HEK293 (cell line): Measurements from ENCODE around the gene SERPINB6.

Source experiments
- CTCF ChIA-PET: fragments of 350-600 bp; formaldehyde crosslinking; extraction: SDS; loops from one replicate; lab custom pipeline; 2021; ENCODE audit warnings: antibody characterized with exemption; lab: Yijun Ruan, JAX
- POLR2A ChIA-PET: fragments of 300-600 bp; formaldehyde crosslinking; extraction: SDS; loops from one replicate; lab custom pipeline; 2020; ENCODE audit warnings: antibody characterized with exemption, inconsistent platforms; lab: Yijun Ruan, JAX
- H3K27ac ChIP-seq: fragments of 200-500 bp; sonication (Bioruptor generic); 2 replicates; pipeline ENCODE4 v1.5.1; 2014; ENCODE audit warnings: low read depth, low read length, control low read depth, inconsistent platforms; ENCODE audit errors: extremely low read depth
- H3K36me3 ChIP-seq, 2 experiments: fragments of 200-500 bp in 1 of 2; sonication (Bioruptor generic) in 1 of 2; 1 replicate in 1 of 2; 2 replicates in 1 of 2; pipeline ENCODE4 v1.5.1; 2014 to 2017; ENCODE audit warnings: inconsistent platforms in 2 of 2, low read length in 2 of 2; ENCODE audit not compliant: control insufficient read depth in 2 of 2, insufficient read depth in 1 of 2
- H3K4me1 ChIP-seq: fragments of 200-500 bp; sonication (Bioruptor generic); 2 replicates; pipeline ENCODE4 v1.5.1; 2014; ENCODE audit warnings: mild to moderate bottlenecking, low read length, inconsistent platforms; ENCODE audit not compliant: control insufficient read depth, insufficient read depth
- H3K4me3 ChIP-seq: 2 replicates; pipeline ENCODE4 v1.5.1; 2011; ENCODE audit warnings: low read depth, mild to moderate bottlenecking, control low read depth, low read length, moderate library complexity
- H3K9me3 ChIP-seq: fragments of 200-500 bp; sonication (Bioruptor generic); 2 replicates; pipeline ENCODE4 v1.5.1; 2014; ENCODE audit warnings: low read depth, low read length, inconsistent platforms; ENCODE audit not compliant: control insufficient read depth, insufficient read depth
- MEIS1 ChIP-seq: sonication (generic); formaldehyde crosslinking; IDR thresholded peaks from 2 replicates; pipeline ENCODE4 v1.8.1; 2022; ENCODE audit warnings: missing genetic modification reagents, mild to moderate bottlenecking, borderline replicate concordance
- ZFP41 ChIP-seq: fragments of 450-650 bp; formaldehyde crosslinking; IDR thresholded peaks from 2 replicates; pipeline ENCODE4 v1.5.1; 2016; ENCODE audit warnings: missing biosample characterization, missing genetic modification characterization, borderline replicate concordance
- ZNF169 ChIP-seq: fragments of 450-650 bp; formaldehyde crosslinking; IDR thresholded peaks from 2 replicates; pipeline ENCODE4 v1.5.1; 2016; ENCODE audit warnings: missing biosample characterization, missing genetic modification characterization
- ZNF366 ChIP-seq: fragments of 450-650 bp; formaldehyde crosslinking; conservative IDR thresholded peaks from 2 replicates; pipeline ENCODE4 v1.5.1; 2016; ENCODE audit warnings: missing biosample characterization, missing genetic modification characterization
- ZNF610 ChIP-seq: fragments of 450-650 bp; formaldehyde crosslinking; IDR thresholded peaks from 2 replicates; pipeline ENCODE4 v1.5.1; 2016; ENCODE audit warnings: missing biosample characterization, missing genetic modification characterization, borderline replicate concordance
- ZNF777 ChIP-seq: fragments of 450-650 bp; formaldehyde crosslinking; IDR thresholded peaks from 2 replicates; pipeline ENCODE4 v1.5.1; 2017; ENCODE audit warnings: missing biosample characterization, missing genetic modification characterization, borderline replicate concordance
- ZNF792 ChIP-seq: fragments of 450-650 bp; formaldehyde crosslinking; IDR thresholded peaks from 2 replicates; pipeline ENCODE4 v1.5.1; 2016; ENCODE audit warnings: missing biosample characterization, missing genetic modification characterization
- ZXDB ChIP-seq: fragments of 450-650 bp; formaldehyde crosslinking; IDR thresholded peaks from 2 replicates; pipeline ENCODE4 v1.5.1; 2016; ENCODE audit warnings: missing biosample characterization, missing genetic modification characterization
- TF ChIP-seq, protein P1 (sequence below): fragments of 450-650 bp; formaldehyde crosslinking; IDR thresholded peaks from 2 replicates; pipeline ENCODE4 v1.5.1; 2016; ENCODE audit warnings: missing biosample characterization, missing genetic modification characterization
- TF ChIP-seq, protein P2 (sequence below): fragments of 450-650 bp; formaldehyde crosslinking; IDR thresholded peaks from 2 replicates; pipeline ENCODE4; 2016; ENCODE audit warnings: missing biosample characterization, missing genetic modification characterization
- TF ChIP-seq, protein P3 (sequence below): fragments of 450-650 bp; formaldehyde crosslinking; IDR thresholded peaks from 2 replicates; pipeline ENCODE4 v1.5.1; 2016; ENCODE audit warnings: missing biosample characterization, missing genetic modification characterization
- TF ChIP-seq, protein P4 (sequence below): fragments of 450-650 bp; formaldehyde crosslinking; IDR thresholded peaks from 2 replicates; pipeline ENCODE4 v1.5.1; 2016; ENCODE audit warnings: missing biosample characterization, missing genetic modification characterization, borderline replicate concordance
- TF ChIP-seq, protein P5 (sequence below): fragments of 450-650 bp; formaldehyde crosslinking; conservative IDR thresholded peaks from 2 replicates; pipeline ENCODE4 v1.5.1; 2016; ENCODE audit warnings: low read depth, missing biosample characterization, missing genetic modification characterization

SERPINB6 gene

DNA sequence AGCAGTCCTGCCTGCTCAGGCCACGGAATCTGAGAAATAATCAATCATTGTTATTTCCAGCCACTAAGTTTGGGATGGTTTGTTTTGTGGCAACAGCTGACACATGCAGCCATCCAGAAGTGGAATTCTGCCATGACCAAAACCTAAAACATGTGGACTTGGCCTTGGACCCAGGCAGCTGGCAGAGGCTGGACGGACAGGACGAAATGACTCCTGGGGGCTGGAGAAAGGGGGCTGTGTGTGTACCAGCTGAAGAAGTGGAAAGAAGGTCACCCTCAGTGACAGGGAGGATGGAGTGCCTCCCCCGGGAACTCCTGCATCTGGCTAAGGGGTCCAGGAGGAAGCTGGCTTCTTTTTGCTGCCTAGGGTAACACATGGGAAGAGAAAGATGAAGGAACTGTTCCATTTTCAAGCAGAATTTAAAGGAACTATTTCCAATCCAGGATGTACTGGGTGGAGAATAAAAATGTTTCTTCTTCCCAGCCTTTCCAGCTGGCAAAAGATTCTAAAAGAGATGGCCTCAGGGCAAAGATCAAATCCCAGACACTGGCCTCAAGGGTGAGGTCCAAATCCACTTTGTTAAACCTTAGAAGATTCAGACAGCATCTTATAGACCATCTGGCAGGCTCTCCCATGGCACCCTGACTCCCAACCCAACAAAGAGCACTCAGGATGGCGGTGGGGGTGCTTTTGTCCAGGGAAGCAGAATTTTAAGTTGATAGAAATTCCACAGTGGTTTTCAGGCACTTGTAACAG, 14.3 kb downstream of the SERPINB6 start:
- TF ChIP-seq ZNF610 (no peak), ZFP41 (tag by site-specific recombination) (no peak), ZNF366 (tag by site-specific recombination) (no peak), ZNF792 (tag by site-specific recombination) (no peak), ZNF777 (tag by site-specific recombination) (no peak), ZNF169 (tag by site-specific recombination) (no peak), ZXDB (no peak)
- TF ChIP-seq, protein P1, sequence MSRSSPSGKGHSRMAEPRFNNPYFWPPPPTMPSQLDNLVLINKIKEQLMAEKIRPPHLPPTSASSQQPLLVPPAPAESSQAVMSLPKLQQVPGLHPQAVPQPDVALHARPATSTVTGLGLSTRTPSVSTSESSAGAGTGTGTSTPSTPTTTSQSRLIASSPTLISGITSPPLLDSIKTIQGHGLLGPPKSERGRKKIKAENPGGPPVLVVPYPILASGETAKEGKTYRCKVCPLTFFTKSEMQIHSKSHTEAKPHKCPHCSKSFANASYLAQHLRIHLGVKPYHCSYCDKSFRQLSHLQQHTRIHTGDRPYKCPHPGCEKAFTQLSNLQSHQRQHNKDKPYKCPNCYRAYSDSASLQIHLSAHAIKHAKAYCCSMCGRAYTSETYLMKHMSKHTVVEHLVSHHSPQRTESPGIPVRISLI (tag by site-specific recombination) = no peak
- TF ChIP-seq, protein P2, sequence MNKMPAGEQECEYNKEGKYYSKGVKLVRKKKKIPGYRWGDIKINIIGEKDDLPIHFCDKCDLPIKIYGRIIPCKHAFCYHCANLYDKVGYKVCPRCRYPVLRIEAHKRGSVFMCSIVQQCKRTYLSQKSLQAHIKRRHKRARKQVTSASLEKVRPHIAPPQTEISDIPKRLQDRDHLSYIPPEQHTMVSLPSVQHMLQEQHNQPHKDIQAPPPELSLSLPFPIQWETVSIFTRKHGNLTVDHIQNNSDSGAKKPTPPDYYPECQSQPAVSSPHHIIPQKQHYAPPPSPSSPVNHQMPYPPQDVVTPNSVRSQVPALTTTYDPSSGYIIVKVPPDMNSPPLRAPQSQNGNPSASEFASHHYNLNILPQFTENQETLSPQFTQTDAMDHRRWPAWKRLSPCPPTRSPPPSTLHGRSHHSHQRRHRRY (tag by site-specific recombination) = no peak
- TF ChIP-seq, protein P3, sequence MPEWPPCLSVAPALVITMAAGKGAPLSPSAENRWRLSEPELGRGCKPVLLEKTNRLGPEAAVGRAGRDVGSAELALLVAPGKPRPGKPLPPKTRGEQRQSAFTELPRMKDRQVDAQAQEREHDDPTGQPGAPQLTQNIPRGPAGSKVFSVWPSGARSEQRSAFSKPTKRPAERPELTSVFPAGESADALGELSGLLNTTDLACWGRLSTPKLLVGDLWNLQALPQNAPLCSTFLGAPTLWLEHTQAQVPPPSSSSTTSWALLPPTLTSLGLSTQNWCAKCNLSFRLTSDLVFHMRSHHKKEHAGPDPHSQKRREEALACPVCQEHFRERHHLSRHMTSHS = no peak
- peaks cover 4% of the 10 kb centered on the region; the same call in 1 of the 2 replicates for H3K4me1 ChIP-seq
- no peak overlapping the region for H3K4me3 ChIP-seq
- ChIA-PET POLR2A (no interaction called here), CTCF (interaction anchor here (0.5 to 1.3 kb wide), 3 partner anchors 32 to 169 kb away, joined by 3 to 6 read pairs (median 4); no protein-coding TSS in a partner anchor)
- peaks cover 7 to 26% of the 10 kb centered on the region in 2 experiments for H3K36me3 ChIP-seq
- no peaks in the 10 kb centered on the region for H3K9me3 ChIP-seq
- H3K27ac ChIP-seq = no peak overlapping the region

DNA sequence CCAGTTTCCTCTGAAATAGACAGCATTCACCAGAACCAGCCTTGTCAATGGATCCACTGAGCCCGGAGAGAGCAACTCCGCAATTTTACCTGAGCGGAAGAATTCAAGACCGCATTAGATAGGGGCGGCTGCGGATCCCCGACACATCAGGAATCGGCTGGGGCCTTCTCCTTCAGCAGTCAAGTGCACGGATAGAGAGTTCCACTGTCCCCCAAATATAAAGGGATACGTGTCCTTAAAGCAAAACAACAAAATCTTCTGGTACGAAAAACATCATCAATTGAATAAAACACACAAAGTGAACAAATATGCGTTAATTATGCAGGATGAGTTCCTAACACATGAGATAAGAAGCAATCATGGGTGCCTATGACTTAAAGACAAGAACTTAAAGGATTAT, 18.3 kb downstream of the SERPINB6 start:
- no peak overlapping the region for H3K4me3 ChIP-seq
- TF ChIP-seq, protein P4, sequence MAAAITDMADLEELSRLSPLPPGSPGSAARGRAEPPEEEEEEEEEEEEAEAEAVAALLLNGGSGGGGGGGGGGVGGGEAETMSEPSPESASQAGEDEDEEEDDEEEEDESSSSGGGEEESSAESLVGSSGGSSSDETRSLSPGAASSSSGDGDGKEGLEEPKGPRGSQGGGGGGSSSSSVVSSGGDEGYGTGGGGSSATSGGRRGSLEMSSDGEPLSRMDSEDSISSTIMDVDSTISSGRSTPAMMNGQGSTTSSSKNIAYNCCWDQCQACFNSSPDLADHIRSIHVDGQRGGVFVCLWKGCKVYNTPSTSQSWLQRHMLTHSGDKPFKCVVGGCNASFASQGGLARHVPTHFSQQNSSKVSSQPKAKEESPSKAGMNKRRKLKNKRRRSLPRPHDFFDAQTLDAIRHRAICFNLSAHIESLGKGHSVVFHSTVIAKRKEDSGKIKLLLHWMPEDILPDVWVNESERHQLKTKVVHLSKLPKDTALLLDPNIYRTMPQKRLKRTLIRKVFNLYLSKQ (tag by site-specific recombination) = no peak
- TF ChIP-seq ZXDB = no peak
- TF ChIP-seq, protein P5, sequence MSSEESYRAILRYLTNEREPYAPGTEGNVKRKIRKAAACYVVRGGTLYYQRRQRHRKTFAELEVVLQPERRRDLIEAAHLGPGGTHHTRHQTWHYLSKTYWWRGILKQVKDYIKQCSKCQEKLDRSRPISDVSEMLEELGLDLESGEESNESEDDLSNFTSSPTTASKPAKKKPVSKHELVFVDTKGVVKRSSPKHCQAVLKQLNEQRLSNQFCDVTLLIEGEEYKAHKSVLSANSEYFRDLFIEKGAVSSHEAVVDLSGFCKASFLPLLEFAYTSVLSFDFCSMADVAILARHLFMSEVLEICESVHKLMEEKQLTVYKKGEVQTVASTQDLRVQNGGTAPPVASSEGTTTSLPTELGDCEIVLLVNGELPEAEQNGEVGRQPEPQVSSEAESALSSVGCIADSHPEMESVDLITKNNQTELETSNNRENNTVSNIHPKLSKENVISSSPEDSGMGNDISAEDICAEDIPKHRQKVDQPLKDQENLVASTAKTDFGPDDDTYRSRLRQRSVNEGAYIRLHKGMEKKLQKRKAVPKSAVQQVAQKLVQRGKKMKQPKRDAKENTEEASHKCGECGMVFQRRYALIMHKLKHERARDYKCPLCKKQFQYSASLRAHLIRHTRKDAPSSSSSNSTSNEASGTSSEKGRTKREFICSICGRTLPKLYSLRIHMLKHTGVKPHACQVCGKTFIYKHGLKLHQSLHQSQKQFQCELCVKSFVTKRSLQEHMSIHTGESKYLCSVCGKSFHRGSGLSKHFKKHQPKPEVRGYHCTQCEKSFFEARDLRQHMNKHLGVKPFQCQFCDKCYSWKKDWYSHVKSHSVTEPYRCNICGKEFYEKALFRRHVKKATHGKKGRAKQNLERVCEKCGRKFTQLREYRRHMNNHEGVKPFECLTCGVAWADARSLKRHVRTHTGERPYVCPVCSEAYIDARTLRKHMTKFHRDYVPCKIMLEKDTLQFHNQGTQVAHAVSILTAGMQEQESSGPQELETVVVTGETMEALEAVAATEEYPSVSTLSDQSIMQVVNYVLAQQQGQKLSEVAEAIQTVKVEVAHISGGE (tag by site-specific recombination) = no peak
- TF ChIP-seq MEIS1 (CRISPR knock-in tag) = no peak
- no peaks in the 10 kb centered on the region for H3K9me3 ChIP-seq
- peaks cover 7 to 34% of the 10 kb centered on the region in 2 experiments for H3K36me3 ChIP-seq
- H3K4me1 ChIP-seq = no peaks in the 10 kb centered on the region
- CTCF ChIA-PET = interaction anchor here (0.6 to 5.6 kb wide), 32 partner anchors 10 to 240 kb away, joined by 3 to 58 read pairs (median 5); partner anchors contain the start of gene SERPINB1
- H3K27ac ChIP-seq = no peak overlapping the region
- POLR2A ChIA-PET = interaction anchor here (1.8 kb wide), 1 partner anchor 36 kb away, joined by 11 read pairs; no protein-coding TSS in a partner anchor
